ENCODE measurements around the gene HIVEP1.

Gene HIVEP1

GRCh38 chr6:12190252-12190651, 178.1 kb downstream of the HIVEP1 start:
- no peak overlapping the region for H3K27ac ChIP-seq
- H3K4me2 ChIP-seq (ENCODE audit: low read length): no peak overlapping the region
- H3K27me3 ChIP-seq (ENCODE audit: control insufficient read depth, insufficient read depth, low read length): no peaks in the 10 kb centered on the region
- TF ChIP-seq CTCF (IDR thresholded peaks at IDR 0.05): no peak
- no peak overlapping the region for H3K9ac ChIP-seq
- no peaks in the 10 kb centered on the region for H3K79me2 ChIP-seq
- H3K36me3 ChIP-seq (ENCODE audit: control insufficient read depth, insufficient read depth, low read length): no peaks in the 10 kb centered on the region
- H3K4me3 ChIP-seq (ENCODE audit: low read depth, low read length): no peak overlapping the region
- H3K9me3 ChIP-seq (ENCODE audit: control insufficient read depth, low read length): no peaks in the 10 kb centered on the region
- H3K4me1 ChIP-seq: no peaks in the 10 kb centered on the region
- H2AFZ ChIP-seq: no peak overlapping the region

GRCh38 chr6:12196326-12196936, 184.3 kb downstream of the HIVEP1 start:
- H3K9me3 ChIP-seq (ENCODE audit: control insufficient read depth, low read length): no peaks in the 10 kb centered on the region
- no peaks in the 10 kb centered on the region for H3K79me2 ChIP-seq
- TF ChIP-seq CTCF (IDR thresholded peaks at IDR 0.05): no peak
- no peak overlapping the region for H3K27ac ChIP-seq
- no peaks in the 10 kb centered on the region for H3K36me3 ChIP-seq (ENCODE audit: control insufficient read depth, insufficient read depth, low read length)
- H3K9ac ChIP-seq: no peak overlapping the region
- no peak overlapping the region for H2AFZ ChIP-seq
- H3K4me1 ChIP-seq: no peaks in the 10 kb centered on the region
- H3K27me3 ChIP-seq (ENCODE audit: control insufficient read depth, insufficient read depth, low read length): no peaks in the 10 kb centered on the region
- no peak overlapping the region for H3K4me3 ChIP-seq (ENCODE audit: low read depth, low read length)
- H3K4me2 ChIP-seq (ENCODE audit: low read length): no peak overlapping the region

GRCh38 chr6:12198851-12199250, 186.7 kb downstream of the HIVEP1 start:
- no peak for TF ChIP-seq CTCF (IDR thresholded peaks at IDR 0.05)
- Histone ChIP-seq H3K9ac (no peak overlapping the region), H3K36me3 (ENCODE audit: control insufficient read depth, insufficient read depth, low read length) (no peaks in the 10 kb centered on the region), H3K27ac (no peak overlapping the region), H3K4me1 (no peaks in the 10 kb centered on the region), H3K79me2 (no peaks in the 10 kb centered on the region), H3K4me2 (ENCODE audit: low read length) (no peak overlapping the region), H3K9me3 (ENCODE audit: control insufficient read depth, low read length) (no peaks in the 10 kb centered on the region), H2AFZ (no peak overlapping the region), H3K27me3 (ENCODE audit: control insufficient read depth, insufficient read depth, low read length) (no peaks in the 10 kb centered on the region), H3K4me3 (ENCODE audit: low read depth, low read length) (no peak overlapping the region)

- Histone ChIP-seq H3K4me3 (ENCODE audit: low read depth, low read length) (no peak overlapping the region), H3K4me1 (no peaks in the 10 kb centered on the region), H3K9ac (no peak overlapping the region), H2AFZ (no peak overlapping the region), H3K27ac (no peak overlapping the region), H3K4me2 (ENCODE audit: low read length) (no peak overlapping the region), H3K27me3 (ENCODE audit: control insufficient read depth, insufficient read depth, low read length) (no peaks in the 10 kb centered on the region), H3K9me3 (ENCODE audit: control insufficient read depth, low read length) (no peaks in the 10 kb centered on the region), H3K79me2 (no peaks in the 10 kb centered on the region), H3K36me3 (ENCODE audit: control insufficient read depth, insufficient read depth, low read length) (no peaks in the 10 kb centered on the region)
- no peak for TF ChIP-seq CTCF (IDR thresholded peaks at IDR 0.05)
Measured at GRCh38 chr6:12200015-12200564, 188.0 kb downstream of the HIVEP1 start.

- Histone ChIP-seq H2AFZ (no peak overlapping the region), H3K4me1 (no peaks in the 10 kb centered on the region), H3K27me3 (ENCODE audit: control insufficient read depth, insufficient read depth, low read length) (no peaks in the 10 kb centered on the region), H3K9ac (no peak overlapping the region), H3K4me3 (ENCODE audit: low read depth, low read length) (no peak overlapping the region), H3K4me2 (ENCODE audit: low read length) (no peak overlapping the region), H3K9me3 (ENCODE audit: control insufficient read depth, low read length) (no peaks in the 10 kb centered on the region), H3K36me3 (ENCODE audit: control insufficient read depth, insufficient read depth, low read length) (no peaks in the 10 kb centered on the region), H3K79me2 (no peaks in the 10 kb centered on the region), H3K27ac (no peak overlapping the region)
- TF ChIP-seq CTCF (IDR thresholded peaks at IDR 0.05): no peak
Measured at GRCh38 chr6:12200761-12201160, 188.6 kb downstream of the HIVEP1 start.
